ENCODE measurements around the gene TBCD.

The TBCD gene

GRCh38 chr17:82917699-82918345 is 166.0 kb downstream of the TBCD start:
- TF ChIP-seq, protein P1, sequence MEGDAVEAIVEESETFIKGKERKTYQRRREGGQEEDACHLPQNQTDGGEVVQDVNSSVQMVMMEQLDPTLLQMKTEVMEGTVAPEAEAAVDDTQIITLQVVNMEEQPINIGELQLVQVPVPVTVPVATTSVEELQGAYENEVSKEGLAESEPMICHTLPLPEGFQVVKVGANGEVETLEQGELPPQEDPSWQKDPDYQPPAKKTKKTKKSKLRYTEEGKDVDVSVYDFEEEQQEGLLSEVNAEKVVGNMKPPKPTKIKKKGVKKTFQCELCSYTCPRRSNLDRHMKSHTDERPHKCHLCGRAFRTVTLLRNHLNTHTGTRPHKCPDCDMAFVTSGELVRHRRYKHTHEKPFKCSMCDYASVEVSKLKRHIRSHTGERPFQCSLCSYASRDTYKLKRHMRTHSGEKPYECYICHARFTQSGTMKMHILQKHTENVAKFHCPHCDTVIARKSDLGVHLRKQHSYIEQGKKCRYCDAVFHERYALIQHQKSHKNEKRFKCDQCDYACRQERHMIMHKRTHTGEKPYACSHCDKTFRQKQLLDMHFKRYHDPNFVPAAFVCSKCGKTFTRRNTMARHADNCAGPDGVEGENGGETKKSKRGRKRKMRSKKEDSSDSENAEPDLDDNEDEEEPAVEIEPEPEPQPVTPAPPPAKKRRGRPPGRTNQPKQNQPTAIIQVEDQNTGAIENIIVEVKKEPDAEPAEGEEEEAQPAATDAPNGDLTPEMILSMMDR (IDR thresholded peaks at IDR 0.05; ENCODE audit: low read depth, low read length, missing control alignments), result peak; percentile 67
- no peak overlapping the region for H3K4me3 ChIP-seq (ENCODE audit: low read depth, low read length)
- H3K36me3 ChIP-seq (replicated peaks), result no peaks in the 10 kb centered on the region
- no peaks in the 10 kb centered on the region for H3K27me3 ChIP-seq (replicated peaks)
- in situ Hi-C loops (cut with HindIII; ENCODE audit: low pct_ligation_motif_present, low sequenced_read_pairs), result no loop called here
- H3K27ac ChIP-seq, result peak overlapping the region; percentile 27
- peak; percentile 33 for DNase-seq

DNA sequence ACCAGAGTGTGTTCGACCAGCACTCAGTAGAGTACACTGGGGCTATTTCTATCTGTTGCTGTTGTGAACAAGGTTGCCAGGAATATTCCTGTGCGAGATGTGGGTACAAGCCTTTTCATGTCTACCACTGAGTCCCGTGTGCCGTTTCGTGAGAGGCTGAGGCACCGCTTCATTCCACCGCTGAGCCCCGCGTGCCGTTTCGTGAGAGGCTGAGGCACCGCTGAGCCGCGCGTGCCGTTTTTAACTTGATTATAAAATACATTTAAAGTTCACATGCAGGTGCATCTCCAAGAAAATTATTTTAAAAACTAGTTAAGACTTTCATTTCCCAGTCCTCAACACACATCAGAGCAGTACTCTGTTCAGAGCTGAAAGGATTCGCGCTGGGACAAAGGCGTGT is 166.6 kb downstream of the TBCD start:
- no peak overlapping the region for H3K27ac ChIP-seq
- TF ChIP-seq, protein P1 (IDR thresholded peaks at IDR 0.05; ENCODE audit: low read depth, low read length, missing control alignments), result no peak
- H3K27me3 ChIP-seq (replicated peaks), result no peaks in the 10 kb centered on the region
- H3K36me3 ChIP-seq (replicated peaks), result no peaks in the 10 kb centered on the region
- DNase-seq, result no peak
- no peak overlapping the region for H3K4me3 ChIP-seq (ENCODE audit: low read depth, low read length)
- in situ Hi-C loops (cut with HindIII; ENCODE audit: low pct_ligation_motif_present, low sequenced_read_pairs), result no loop called here

DNA sequence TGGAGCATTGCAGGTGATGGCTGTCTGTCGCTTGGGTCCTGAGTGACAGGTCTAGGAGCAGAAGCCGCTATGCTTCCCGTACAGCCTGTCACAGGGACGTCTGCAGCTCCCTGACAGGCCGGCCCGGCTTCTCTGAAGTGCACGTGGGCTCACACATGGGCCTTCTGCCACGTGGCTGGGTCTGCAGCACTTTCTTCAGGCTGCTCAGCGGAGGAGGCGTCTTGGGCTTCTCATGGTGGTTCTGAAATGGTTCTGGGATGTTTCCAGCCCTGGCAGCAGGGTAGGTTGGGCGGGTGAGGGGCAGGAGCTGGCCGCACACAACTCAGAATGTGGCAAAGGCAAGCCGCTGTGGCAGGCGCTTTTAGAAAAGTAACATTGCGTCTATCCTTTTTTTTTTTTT is 168.3 kb downstream of the TBCD start:
- no peak overlapping the region for H3K27ac ChIP-seq
- no peak for DNase-seq
- TF ChIP-seq, protein P1 (IDR thresholded peaks at IDR 0.05; ENCODE audit: low read depth, low read length, missing control alignments), result no peak
- no peaks in the 10 kb centered on the region for H3K36me3 ChIP-seq (replicated peaks)
- no peaks in the 10 kb centered on the region for H3K27me3 ChIP-seq (replicated peaks)
- in situ Hi-C loops (cut with HindIII; ENCODE audit: low pct_ligation_motif_present, low sequenced_read_pairs), result no loop called here
- no peak overlapping the region for H3K4me3 ChIP-seq (ENCODE audit: low read depth, low read length)

GRCh38 chr17:82920715-82921114 is 168.8 kb downstream of the TBCD start:
- Histone ChIP-seq H3K27me3 (replicated peaks) (no peaks in the 10 kb centered on the region), H3K36me3 (replicated peaks) (no peaks in the 10 kb centered on the region), H3K27ac (no peak overlapping the region), H3K4me3 (ENCODE audit: low read depth, low read length) (no peak overlapping the region)
- TF ChIP-seq, protein P1 (IDR thresholded peaks at IDR 0.05; ENCODE audit: low read depth, low read length, missing control alignments), result no peak
- DNase-seq, result no peak
- in situ Hi-C loops (cut with HindIII; ENCODE audit: low pct_ligation_motif_present, low sequenced_read_pairs), result no loop called here

DNA sequence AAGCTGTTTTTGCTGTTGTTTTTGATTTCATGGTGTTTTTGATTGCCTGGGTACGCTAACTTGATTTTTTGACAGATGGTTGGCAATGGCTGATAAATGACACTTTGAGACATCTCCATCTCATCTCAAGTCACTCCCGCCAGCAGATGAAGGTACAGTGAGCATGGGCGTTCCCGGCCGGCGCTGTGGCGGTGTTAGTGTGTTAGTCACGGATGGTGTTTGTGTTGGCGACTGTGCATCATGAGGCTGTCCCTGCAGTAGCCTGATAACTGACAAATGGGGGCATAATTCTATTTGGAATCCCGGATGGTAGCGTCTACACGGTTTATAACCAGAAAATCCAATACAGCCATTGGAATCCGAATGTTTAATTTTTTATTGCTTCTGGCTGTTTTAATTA is 169.6 kb downstream of the TBCD start:
- TF ChIP-seq, protein P1 (IDR thresholded peaks at IDR 0.05; ENCODE audit: low read depth, low read length, missing control alignments), result no peak
- Histone ChIP-seq H3K4me3 (ENCODE audit: low read depth, low read length) (no peak overlapping the region), H3K36me3 (replicated peaks) (peaks cover 3% of the 10 kb centered on the region), H3K27me3 (replicated peaks) (no peaks in the 10 kb centered on the region), H3K27ac (no peak overlapping the region)
- DNase-seq, result peak; percentile 28
- in situ Hi-C loops (cut with HindIII; ENCODE audit: low pct_ligation_motif_present, low sequenced_read_pairs), result no loop called here

- H3K4me3 ChIP-seq (ENCODE audit: low read depth, low read length), result no peak overlapping the region
- in situ Hi-C loops (cut with HindIII; ENCODE audit: low pct_ligation_motif_present, low sequenced_read_pairs), result no loop called here
- peaks cover 7% of the 10 kb centered on the region for H3K36me3 ChIP-seq (replicated peaks)
- no peak for DNase-seq
- TF ChIP-seq, protein P1 (IDR thresholded peaks at IDR 0.05; ENCODE audit: low read depth, low read length, missing control alignments), result no peak
- H3K27me3 ChIP-seq (replicated peaks), result no peaks in the 10 kb centered on the region
- no peak overlapping the region for H3K27ac ChIP-seq
Observed at GRCh38 chr17:82922646-82923045, 170.8 kb downstream of the TBCD start.
